ENCODE measurements around the gene ZNF281.

Gene ZNF281

DNA sequence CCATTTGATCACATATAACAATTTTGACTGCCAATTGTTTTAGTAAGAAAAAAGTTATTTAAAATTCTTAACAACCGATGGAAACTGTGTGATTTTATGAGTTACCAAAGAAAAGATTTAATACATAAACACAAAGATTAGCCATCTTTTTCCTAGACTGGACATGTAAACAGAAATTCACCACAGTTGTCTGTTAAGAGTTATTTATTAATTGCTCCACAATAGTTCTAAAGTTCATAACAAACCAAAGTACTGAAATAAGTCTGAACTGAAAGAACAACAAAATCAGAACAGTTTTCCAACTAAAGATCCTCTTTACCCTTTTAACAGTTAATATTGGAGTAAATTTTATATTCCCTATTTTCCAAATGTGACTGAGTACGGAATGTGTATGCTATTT lies 8.6 kb downstream of the ZNF281 start:
- no peak overlapping the region for H3K27ac ChIP-seq
- TF ChIP-seq, protein P1, sequence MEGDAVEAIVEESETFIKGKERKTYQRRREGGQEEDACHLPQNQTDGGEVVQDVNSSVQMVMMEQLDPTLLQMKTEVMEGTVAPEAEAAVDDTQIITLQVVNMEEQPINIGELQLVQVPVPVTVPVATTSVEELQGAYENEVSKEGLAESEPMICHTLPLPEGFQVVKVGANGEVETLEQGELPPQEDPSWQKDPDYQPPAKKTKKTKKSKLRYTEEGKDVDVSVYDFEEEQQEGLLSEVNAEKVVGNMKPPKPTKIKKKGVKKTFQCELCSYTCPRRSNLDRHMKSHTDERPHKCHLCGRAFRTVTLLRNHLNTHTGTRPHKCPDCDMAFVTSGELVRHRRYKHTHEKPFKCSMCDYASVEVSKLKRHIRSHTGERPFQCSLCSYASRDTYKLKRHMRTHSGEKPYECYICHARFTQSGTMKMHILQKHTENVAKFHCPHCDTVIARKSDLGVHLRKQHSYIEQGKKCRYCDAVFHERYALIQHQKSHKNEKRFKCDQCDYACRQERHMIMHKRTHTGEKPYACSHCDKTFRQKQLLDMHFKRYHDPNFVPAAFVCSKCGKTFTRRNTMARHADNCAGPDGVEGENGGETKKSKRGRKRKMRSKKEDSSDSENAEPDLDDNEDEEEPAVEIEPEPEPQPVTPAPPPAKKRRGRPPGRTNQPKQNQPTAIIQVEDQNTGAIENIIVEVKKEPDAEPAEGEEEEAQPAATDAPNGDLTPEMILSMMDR (IDR thresholded peaks at IDR 0.05) = no peak
- TF ChIP-seq ZFX (IDR thresholded peaks at IDR 0.05; ENCODE audit: borderline replicate concordance) = no peak

DNA sequence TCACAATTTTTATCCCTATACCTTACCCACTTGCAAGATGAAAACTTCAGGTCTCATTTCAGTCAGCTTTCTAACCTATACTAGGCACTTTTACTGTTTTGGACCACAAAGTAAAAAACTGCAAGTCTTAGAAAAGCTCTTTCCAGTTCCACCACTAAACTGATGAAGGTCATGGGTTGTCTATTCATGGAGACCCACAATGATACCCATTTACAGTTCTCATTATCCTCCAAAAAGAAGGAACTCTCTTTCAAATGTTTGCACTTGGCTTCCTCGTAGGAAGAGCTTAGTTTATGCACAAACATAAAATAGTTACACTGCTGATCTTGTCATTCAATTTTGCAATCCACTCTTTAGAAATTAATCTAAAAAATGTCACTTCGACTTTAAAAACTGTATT lies 9.3 kb downstream of the ZNF281 start:
- no peak overlapping the region for H3K27ac ChIP-seq
- TF ChIP-seq, protein P1 (IDR thresholded peaks at IDR 0.05) = no peak
- no peak for TF ChIP-seq ZFX (IDR thresholded peaks at IDR 0.05; ENCODE audit: borderline replicate concordance)

DNA sequence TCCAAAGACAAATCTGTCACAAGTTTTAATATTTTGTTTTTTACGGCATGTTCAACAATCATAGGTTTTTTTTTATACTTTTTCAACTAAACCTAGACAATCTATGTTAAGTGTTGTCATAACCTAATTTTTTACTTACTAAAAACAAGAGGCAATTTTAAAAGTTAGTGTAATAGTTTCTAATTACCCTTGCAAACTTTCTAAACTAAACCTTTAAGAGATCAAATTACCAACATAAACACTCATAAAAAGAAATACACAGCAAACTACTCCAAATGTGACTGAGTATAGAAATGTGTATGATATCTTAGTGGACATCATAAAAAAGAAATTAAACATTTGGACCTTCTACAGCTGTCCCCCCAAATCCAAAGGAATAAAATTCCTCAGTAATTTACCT lies 10.0 kb downstream of the ZNF281 start:
- TF ChIP-seq ZFX (IDR thresholded peaks at IDR 0.05; ENCODE audit: borderline replicate concordance) = no peak
- TF ChIP-seq, protein P1 (IDR thresholded peaks at IDR 0.05) = no peak
- H3K27ac ChIP-seq = no peak overlapping the region

DNA sequence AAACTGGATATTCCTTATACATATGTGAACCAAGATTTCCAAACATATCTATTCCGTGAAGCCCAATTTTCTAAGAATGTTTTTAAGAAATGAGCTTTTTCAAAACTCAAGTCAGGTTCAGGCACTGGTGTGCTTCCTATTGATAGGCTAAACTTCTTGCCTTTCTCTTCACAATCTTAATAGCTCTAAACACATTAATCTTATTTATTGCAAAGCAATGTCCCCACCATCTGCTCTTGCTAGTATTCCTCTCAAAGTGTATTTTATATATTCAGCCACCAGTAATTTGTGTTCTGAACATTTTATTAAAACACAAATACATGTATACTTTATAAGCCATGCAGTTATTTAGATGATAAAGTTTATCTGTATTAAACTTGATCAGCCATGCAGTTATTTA lies 11.5 kb downstream of the ZNF281 start:
- no peak overlapping the region for H3K27ac ChIP-seq
- TF ChIP-seq ZFX (IDR thresholded peaks at IDR 0.05; ENCODE audit: borderline replicate concordance) = no peak
- TF ChIP-seq, protein P1 (IDR thresholded peaks at IDR 0.05) = no peak

DNA sequence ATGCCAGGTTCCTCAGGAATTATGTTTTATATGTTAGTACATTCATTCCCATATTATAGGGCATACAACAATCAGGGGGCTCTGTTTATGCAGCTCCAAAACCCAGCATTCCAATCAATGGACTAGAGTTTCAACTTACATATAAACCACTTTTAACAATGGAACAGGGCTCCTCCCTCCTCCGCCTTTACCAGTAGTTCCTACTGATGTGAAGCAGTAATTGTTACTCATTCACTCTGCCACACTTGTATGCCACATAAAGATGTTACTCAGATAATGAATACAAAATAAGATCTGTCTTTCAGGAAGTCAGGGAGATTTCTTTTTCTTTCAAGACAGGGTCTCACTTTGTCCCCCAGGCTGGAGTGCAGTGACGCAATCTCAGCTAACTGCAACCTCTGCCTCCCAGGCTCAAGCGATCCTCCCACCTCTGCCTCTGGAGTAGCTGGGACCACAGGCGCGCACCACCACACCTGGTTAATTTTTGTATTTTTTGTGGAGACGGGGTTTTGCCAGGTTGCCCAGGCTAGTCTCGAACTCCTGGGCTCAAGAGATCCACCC lies 17.1 kb downstream of the ZNF281 start:
- H3K27ac ChIP-seq = no peak overlapping the region
- TF ChIP-seq ZFX (IDR thresholded peaks at IDR 0.05; ENCODE audit: borderline replicate concordance) = no peak
- TF ChIP-seq, protein P1 (IDR thresholded peaks at IDR 0.05) = no peak

DNA sequence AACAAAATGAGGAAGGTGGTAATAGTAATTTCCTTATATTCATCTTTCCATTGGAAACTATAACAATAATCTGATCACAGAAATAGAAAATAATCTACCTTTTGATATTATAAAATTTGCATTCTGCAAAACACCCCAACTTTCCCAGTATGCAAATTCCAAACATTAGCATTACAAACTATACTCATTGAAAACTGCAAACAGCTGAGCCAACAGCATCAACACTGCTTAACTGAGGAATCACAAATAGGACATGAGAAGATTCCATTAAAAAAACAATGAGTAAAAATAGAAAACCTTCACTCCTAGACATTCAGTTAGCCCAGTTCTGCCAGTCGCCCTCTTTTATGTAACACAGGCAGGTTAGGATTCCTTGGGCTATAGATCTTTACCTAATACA lies 18.1 kb downstream of the ZNF281 start:
- H3K27ac ChIP-seq = no peak overlapping the region
- no peak for TF ChIP-seq ZFX (IDR thresholded peaks at IDR 0.05; ENCODE audit: borderline replicate concordance)
- TF ChIP-seq, protein P1 (IDR thresholded peaks at IDR 0.05) = no peak

DNA sequence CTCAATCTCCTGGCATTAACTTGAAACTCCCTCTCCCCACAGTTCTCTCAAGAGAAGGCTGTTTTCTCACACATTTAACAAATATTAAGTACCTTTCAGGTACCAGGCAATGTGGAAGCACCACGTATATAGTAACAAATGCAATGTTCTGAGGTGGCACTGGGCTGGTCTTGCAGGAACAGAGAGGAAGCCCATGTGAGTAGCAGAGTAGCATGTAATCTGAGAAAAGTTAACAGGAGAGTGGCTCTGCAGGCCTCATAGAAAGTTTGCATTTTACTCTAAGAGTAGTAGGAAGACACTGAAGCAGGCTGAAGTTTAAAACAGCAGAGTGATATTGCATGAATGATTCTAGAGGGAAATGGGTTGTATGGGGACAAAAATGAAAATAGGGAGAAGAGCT lies 21.0 kb downstream of the ZNF281 start:
- H3K27ac ChIP-seq = no peak overlapping the region
- TF ChIP-seq, protein P1 (IDR thresholded peaks at IDR 0.05) = no peak
- no peak for TF ChIP-seq ZFX (IDR thresholded peaks at IDR 0.05; ENCODE audit: borderline replicate concordance)
